Measurements from ENCODE around the gene EMP1.

- TF ChIP-seq POLR2A (IDR thresholded peaks at IDR 0.05; ENCODE audit: low read depth, low read length), result no peak
- TF ChIP-seq POLR2AphosphoS5 (IDR thresholded peaks at IDR 0.05; ENCODE audit: low read depth, low read length), result no peak
- TF ChIP-seq PAX5 (IDR thresholded peaks at IDR 0.05; ENCODE audit: insufficient read depth, low read length, severe bottlenecking), result no peak
- no peak for TF ChIP-seq TAF1 (IDR thresholded peaks at IDR 0.05; ENCODE audit: low read depth, low read length)
- no peak for TF ChIP-seq POU2F2 (IDR thresholded peaks at IDR 0.05; ENCODE audit: low read depth, low read length)
These were observed 53.9 kb downstream of the EMP1 start for GRCh38 chr12:13250416-13250815.

Data from GM12891 (cell line).